HCEC 1CT (cell line): Measurements from ENCODE around the gene CEP63.
"Not testable (repeated sequence)": the region's sequence is repeated elsewhere in the genome, so short reads cannot be mapped to it uniquely, and the experiment has no call there.

ENCODE experiments used
- DNase-seq: peaks from one replicate; pipeline ENCODE4 v3.0.0-alpha.2; 2017

CEP63 gene

DNA sequence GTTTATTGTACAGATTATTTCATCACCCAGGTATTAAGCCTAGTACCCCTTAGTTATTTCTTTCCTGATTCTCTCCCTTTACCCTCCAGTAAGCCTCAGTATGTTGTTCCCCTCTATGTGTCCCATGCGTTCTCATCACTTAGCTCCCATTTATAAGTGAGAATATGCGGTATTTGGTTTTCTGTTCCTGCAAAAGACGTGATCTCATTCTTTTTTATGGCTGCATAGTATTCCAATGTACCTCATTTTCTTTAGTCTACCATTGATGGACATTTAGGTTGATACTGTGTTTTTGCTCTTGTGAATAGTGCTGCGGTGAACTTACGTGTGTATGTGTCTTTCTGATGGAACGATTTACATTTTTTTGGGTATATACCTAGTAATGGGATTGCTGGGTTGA is 36.7 kb downstream of the CEP63 start:
- DNase-seq: no peak

- no peak for DNase-seq
Measured at GRCh38 chr3:134525293-134525692, 39.4 kb downstream of the CEP63 start.

DNA sequence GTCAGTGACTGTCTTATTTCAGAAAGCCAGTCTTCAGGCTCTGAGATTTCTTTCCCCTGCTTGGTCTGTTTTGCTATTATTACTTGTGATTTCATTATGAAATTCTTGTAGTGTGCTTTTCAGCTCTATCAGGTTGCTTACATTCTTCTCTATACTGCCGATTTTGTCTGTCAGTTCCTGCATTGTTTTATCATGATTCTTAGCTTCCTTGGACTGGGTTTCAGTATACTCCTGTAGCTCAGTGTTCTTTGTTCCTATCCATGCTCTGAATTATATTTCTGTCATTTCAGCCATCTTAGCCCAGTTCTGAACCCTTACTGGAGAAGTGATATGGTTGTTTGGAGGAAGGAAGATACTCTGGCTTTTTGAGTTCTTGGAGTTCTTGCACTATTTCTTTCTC is 40.5 kb downstream of the CEP63 start:
- DNase-seq: no peak

GRCh38 chr3:134527037-134527436 is 41.2 kb downstream of the CEP63 start:
- DNase-seq: peak; percentile 2

- no peak for DNase-seq
Measured at GRCh38 chr3:134527538-134528186, 41.8 kb downstream of the CEP63 start.

DNA sequence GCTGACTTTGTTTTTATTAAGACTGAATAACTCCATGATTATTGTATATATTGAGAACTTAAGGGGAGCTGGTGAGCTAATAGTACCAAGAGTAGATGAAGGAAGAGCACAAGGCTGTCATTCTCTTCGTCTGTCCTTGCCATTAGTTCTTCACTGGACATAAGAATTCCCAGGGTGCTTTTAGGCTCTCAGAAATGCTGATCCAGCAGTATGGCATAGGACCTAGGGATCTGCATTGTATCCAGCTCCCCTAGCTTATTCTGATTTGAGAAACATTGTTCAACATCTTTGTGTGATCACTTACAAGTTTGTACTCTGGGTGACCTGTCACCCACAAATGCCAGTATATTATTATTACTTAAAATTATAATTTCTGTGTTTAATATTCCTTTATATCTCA is 47.6 kb downstream of the CEP63 start:
- no peak for DNase-seq

DNA sequence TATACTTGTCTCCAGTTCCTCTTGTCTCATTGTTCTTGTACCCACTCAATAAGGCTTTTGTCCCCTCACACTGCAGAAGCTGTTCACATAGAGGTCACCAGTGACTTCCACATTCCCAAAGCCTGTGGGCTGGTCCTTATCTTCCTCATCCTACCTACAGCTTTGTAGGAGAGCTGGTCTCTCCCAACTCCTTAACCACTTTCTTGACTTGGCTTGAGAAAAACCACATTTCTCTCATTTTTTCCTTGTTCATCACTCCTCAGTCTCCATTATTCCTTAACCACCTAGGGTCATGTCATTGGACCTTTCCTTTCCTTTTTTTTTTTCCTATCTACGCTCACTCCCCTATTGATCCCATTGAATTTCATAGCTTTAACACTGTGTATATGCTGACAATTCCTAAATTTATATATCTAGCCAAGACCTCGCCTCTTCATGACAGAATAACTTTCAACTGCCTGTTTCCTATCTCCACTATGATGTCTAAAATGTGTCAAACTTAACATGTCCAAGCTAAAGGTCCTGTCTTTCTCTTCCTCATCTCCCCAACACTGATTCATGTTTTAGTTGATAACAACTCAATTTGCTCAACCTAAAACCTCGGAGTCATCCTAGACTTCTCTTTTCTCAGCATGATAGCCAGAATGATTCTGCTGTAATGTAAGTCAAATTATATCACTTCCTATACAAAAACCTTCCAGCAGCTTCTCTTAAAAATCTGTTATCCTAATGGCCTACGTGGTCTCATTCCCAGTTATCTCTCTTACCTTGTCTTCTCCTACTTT is 49.5 kb downstream of the CEP63 start:
- DNase-seq: no peak

- no peak for DNase-seq
Measured at GRCh38 chr3:134536781-134537180, 50.9 kb downstream of the CEP63 start.

GRCh38 chr3:134542287-134542958 is 56.6 kb downstream of the CEP63 start:
- no peak for DNase-seq

DNA sequence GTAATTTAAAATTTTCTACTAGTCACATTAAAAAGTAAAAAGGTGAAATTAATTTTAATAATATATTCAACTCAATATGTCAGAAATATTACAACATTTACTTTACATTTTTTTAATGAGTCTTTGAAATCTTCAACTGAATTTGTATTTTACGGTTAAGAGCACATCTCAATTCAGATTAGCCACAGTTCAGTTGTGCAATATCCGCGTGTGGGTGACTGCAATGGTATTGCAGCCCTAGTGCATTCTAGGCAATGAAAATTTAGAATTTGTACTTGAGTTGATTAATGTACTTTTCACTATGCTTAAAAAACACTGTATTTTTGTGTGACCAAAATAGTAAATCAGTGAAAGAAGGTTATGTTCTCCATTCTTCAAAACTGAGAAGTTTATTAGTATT is 57.3 kb downstream of the CEP63 start:
- no peak for DNase-seq

GRCh38 chr3:134544316-134544715 is 58.5 kb downstream of the CEP63 start:
- DNase-seq: no peak

- not testable (repeated sequence) for DNase-seq
Measured at GRCh38 chr3:134544783-134545182, 58.9 kb downstream of the CEP63 start.

GRCh38 chr3:134545818-134546217 is 60.0 kb downstream of the CEP63 start:
- no peak for DNase-seq

DNA sequence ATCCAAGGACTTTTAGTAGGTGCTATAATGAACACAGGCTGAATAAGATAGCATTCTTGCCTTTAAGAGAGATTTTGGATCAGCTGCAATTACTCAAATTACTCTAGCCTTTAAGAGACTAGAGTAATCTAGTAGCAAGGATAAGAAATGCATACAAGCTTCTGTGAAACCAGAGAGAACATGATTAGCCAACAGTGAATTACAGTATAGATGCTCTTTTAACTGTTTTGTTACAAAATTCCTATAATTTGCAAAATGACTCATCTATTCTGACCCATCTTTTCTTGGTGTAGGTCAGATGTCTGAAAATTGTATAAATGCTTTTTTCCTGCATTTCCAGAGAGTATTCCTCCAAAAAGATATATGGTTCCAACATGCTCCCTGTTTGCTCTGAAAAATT is 66.9 kb downstream of the CEP63 start:
- peak; percentile 22 for DNase-seq

DNA sequence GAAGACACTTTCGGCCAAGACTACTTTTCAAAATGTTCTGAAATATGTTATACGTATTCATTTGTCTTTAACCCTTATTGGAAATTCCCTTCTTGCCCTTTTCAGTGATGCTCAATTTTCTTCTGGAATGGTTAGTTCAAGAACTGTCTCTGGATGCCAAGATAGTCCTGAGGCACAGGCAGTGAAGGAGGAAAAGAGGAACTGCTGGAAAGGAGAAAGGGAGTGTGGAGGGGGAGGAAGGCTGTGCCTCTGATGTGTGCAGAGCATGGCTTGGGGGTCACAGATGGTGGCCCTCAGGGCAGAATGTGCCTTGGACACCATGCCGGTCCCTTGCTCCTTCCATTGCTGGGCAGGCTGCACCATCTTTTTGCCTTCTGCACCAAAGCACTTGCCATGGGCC is 73.7 kb downstream of the CEP63 start:
- no peak for DNase-seq

DNA sequence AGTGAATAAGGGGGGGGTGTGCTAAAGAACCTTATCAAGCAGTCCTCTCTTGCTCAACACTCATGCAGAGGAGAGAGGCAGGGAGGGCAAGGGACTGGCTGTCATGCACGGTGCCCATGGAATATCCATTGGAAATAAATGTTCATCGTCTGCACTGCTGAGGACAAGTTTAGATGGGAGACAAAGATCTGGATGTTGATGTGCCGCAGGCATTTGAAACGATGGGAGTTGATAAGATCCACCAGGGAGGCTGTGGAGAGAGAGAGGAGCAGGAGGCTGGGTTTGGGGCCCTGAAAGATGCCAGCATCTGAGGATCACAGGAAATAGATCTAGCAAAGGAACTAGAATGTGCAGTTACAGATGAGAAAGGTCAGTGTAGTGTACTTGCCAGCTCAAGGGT is 76.2 kb downstream of the CEP63 start:
- DNase-seq: no peak

DNA sequence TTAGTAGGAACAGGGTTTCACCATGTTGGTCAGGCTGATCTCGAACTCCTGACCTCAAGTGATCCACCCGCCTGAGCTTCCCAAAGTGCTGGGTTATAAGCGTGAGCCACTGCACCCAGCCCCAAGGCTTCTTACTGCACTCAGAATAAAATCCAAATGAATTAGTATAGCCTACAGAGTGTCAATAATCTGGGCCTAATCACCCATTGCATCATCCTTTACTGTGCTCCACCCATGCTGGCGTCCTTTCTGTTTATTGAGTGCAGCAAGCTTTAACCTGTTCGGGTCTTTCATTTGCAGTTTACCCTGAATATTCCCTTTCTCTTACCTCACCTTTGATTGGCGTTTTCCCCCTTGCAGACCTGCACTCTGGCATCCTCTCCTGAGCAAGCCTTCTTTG is 77.7 kb downstream of the CEP63 start:
- no peak for DNase-seq

DNA sequence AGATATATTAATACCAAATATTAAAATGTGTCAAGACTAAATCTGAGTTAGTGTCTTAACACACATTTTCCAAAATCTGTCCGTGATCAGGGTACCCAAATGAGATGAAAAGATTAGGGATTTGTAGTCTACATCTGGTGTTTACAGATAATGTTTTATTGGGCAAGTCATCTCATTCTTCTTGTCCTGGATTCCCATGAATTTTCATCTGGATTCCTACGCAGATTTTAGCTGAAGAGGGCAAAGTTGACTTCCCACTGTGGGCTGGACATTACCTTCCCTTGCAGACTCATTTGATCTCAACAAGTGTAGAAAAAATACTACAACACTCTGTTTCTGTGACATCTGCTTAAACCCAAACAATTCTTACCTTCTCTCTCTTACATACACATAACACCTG is 79.1 kb downstream of the CEP63 start:
- DNase-seq: no peak

DNA sequence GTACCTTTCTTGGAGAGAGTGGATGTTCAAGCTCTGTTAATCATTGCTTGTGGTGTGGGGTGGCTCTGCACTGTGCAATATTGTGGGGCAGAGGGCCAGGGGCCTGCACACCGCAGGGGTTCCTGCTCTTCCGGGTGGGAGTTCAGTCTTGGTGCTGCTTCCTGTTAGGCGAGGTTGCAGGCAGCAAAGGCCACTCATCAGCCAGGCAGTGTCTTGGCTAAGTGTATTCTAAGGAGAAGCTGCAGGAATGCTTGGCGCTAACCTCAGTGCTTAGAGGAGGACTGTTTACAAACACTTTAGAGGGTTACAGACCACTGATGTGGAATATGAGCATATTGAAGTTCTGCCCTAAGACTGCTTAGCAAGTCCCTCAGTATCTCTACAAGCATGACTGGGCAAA is 81.7 kb downstream of the CEP63 start:
- no peak for DNase-seq

- DNase-seq: no peak
Measured at GRCh38 chr3:134568790-134569189, 82.9 kb downstream of the CEP63 start.

DNA sequence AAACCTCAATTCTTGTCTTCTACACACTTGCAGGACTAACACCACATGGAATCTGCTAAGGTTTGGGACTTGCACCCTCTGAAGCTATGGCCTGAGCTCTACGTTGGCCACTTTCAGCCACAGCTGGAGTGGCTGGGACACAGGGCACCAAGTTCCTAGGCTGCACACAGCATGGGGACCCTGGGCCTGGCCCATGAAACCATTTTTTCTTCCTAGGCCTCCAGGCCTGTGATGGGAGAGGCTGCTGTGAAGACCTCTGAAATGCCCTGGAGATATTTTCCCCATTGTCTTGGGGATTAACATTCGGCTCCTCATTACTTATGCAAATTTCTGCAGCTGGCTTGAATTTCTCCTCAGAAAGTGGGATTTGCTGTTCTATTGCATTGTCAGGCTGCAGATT is 84.0 kb downstream of the CEP63 start:
- DNase-seq: not testable (repeated sequence)

DNA sequence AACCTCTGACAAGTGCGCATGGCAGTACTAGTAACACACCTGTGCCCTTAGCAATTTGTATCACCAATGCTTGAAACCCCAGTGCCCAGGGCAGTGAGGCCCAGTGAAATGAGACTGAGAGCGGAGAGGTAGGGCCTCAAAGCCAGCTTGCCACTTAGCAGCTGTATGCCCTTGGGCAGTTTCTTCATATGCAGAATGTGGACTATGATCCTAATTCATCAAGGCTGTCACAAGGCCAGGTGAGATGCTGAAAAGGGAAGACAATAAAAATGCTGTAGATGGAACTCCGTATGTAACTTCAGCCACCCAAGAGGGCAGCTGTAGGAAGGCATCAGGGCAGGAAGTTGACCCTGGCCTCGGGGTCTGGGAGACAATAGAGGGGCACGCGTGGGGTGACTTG is 90.6 kb downstream of the CEP63 start:
- DNase-seq: no peak

- no peak for DNase-seq
Measured at GRCh38 chr3:134576831-134577230, 91.0 kb downstream of the CEP63 start.

DNA sequence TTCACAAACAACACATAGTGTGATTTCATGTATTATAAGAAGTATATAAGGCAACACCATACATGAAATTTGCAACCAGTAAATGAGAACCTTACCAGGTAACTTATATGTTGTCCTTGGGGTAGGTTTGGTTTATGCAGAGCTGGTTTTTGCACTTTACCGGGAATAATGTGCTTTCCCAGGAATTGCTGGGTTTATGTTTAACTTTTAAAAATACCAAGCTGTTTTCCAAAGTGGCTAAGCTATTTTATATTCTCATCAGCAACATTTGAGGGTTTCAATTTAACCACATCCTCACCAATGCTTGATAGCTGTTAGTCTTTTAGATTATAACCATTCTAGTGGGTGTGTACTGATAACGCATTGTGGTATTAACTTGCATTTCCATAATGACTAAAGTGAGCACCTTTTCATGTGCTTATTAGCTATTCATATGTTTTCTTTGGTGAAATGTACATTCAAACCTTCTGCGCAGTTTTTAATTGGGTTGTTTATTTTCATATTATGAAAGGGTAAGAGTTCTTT is 93.3 kb downstream of the CEP63 start:
- no peak for DNase-seq
